Smooth muscle cell (in vitro differentiated cells): ENCODE data around the gene GSE1. TPM values are rescaled to one million over a fixed set of nuclear protein-coding genes. Genes with fewer than 3 reads are reported as not detected.
"Not testable (repeated sequence)": the region's sequence is repeated elsewhere in the genome, so short reads cannot be mapped to it uniquely, and the experiment has no call there.

Experiments
- DNase-seq: peaks from one replicate; lab custom pipeline; 2025; ENCODE audit not compliant: unreplicated experiment; lab: John Stamatoyannopoulos, UW
- H2AFZ ChIP-seq: fragments of 200-600 bp; sonication (generic); 2 replicates; pipeline ENCODE4 v1.6.0; 2016; ENCODE audit warnings: antibody characterized with exemption, low read depth, mild to moderate bottlenecking
- H3F3A ChIP-seq: fragments of 200-600 bp; sonication (generic); 2 replicates; pipeline ENCODE4 v1.6.0; 2017; ENCODE audit warnings: antibody characterized with exemption, low read depth
- H3K27ac ChIP-seq: fragments of 200-600 bp; sonication (generic); 2 replicates; pipeline ENCODE4 v1.5.1; 2016; ENCODE audit warnings: low read depth, mild to moderate bottlenecking
- H3K27me3 ChIP-seq: fragments of 200-600 bp; sonication (generic); 2 replicates; pipeline ENCODE4 v1.6.1; 2016; ENCODE audit warnings: low read depth, mild to moderate bottlenecking
- H3K36me3 ChIP-seq: fragments of 200-600 bp; sonication (generic); 2 replicates; pipeline ENCODE4 v1.5.1; 2016; ENCODE audit warnings: low read depth
- H3K4me1 ChIP-seq: fragments of 200-600 bp; sonication (generic); 2 replicates; pipeline ENCODE4 v1.5.1; 2016; ENCODE audit warnings: low read depth
- H3K4me2 ChIP-seq: fragments of 200-600 bp; sonication (generic); 2 replicates; pipeline ENCODE4 v1.6.0; 2016; ENCODE audit warnings: mild to moderate bottlenecking
- H3K4me3 ChIP-seq: fragments of 200-600 bp; sonication (generic); 2 replicates; pipeline ENCODE4 v1.5.1; 2016; ENCODE audit warnings: mild to moderate bottlenecking
- H3K79me2 ChIP-seq: fragments of 200-600 bp; sonication (generic); 2 replicates; pipeline ENCODE4 v1.6.0; 2016; ENCODE audit warnings: low read depth, mild to moderate bottlenecking
- H3K9ac ChIP-seq: fragments of 200-600 bp; sonication (generic); 2 replicates; pipeline ENCODE4 v1.6.0; 2016; ENCODE audit warnings: low read depth
- H3K9me3 ChIP-seq: fragments of 200-600 bp; sonication (generic); replicated peaks from 2 replicates; pipeline ENCODE4 v1.5.1; 2016; ENCODE audit warnings: low read depth
- H4K20me1 ChIP-seq: fragments of 200-600 bp; sonication (generic); 2 replicates; pipeline ENCODE4 v1.6.0; 2016; ENCODE audit warnings: low read depth
- WGBS: methylation state at CpG from one replicate; pipeline ENCODE4 v1.1.7; 2016; ENCODE audit warnings: low lambda C conversion rate; 5-methylcytosine and 5-hydroxymethylcytosine counted together
- polyA plus RNA-seq: library from polyadenylated mRNA; unstranded; fragments of >200 nt; fragmentation: Nextera tagmentation; extraction: Ambion mirVana; gene quantifications from 2 replicates; pipeline ENCODE4 v1.2.1, GENCODE V29; 2016
- total RNA-seq: library from RNA; depleted of rRNA; stranded (reverse); fragments of >200 nt; gene quantifications from 2 replicates; pipeline ENCODE4 v1.2.3, GENCODE V29; 2014
- TF ChIP-seq, protein P1 (sequence below): fragments of 200-600 bp; sonication (generic); IDR thresholded peaks from 2 replicates; pipeline ENCODE4 v1.5.1; 2017; ENCODE audit warnings: borderline replicate concordance, mild to moderate bottlenecking, antibody characterized with exemption; ENCODE audit not compliant: insufficient read depth, poor library complexity, severe bottlenecking

The GSE1 gene
- total and polyA plus RNA-seq, 2 experiments from 2014 or later = 13.6 to 27.7 TPM

DNA sequence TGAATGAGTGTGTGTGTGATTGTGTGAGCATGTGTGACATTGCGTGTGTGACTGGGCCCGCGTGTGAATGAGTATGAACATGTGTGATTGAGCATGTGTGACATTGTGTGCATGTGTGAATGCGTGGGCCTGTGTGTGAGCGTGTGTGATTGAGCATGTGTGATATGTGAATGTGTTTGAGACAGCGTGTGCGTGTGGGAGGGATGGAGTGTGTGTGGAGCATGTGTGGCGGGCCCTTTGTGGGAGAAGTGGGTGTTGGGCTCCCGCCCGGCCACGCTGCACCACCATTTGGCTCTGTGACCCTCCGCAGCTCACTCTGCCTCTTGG is 22.7 kb upstream of the GSE1 start:
- no peak for DNase-seq
- Histone ChIP-seq H3K27me3 (no peaks in the 10 kb centered on the region), H3K27ac (no peak overlapping the region), H3K79me2 (peaks cover 39% of the 10 kb centered on the region), H3K9ac (no peak overlapping the region), H3K9me3 (no peaks in the 10 kb centered on the region), H3K4me1 (peaks cover 26% of the 10 kb centered on the region), H3K36me3 (no peaks in the 10 kb centered on the region), H2AFZ (no peak overlapping the region), H4K20me1 (peaks cover 88% of the 10 kb centered on the region), H3F3A (no peaks in the 10 kb centered on the region), H3K4me3 (no peak overlapping the region), H3K4me2 (no peak overlapping the region)
- TF ChIP-seq, protein P1, sequence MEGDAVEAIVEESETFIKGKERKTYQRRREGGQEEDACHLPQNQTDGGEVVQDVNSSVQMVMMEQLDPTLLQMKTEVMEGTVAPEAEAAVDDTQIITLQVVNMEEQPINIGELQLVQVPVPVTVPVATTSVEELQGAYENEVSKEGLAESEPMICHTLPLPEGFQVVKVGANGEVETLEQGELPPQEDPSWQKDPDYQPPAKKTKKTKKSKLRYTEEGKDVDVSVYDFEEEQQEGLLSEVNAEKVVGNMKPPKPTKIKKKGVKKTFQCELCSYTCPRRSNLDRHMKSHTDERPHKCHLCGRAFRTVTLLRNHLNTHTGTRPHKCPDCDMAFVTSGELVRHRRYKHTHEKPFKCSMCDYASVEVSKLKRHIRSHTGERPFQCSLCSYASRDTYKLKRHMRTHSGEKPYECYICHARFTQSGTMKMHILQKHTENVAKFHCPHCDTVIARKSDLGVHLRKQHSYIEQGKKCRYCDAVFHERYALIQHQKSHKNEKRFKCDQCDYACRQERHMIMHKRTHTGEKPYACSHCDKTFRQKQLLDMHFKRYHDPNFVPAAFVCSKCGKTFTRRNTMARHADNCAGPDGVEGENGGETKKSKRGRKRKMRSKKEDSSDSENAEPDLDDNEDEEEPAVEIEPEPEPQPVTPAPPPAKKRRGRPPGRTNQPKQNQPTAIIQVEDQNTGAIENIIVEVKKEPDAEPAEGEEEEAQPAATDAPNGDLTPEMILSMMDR = no peak
- 98% methylated on average over 9 of the region's 12 CpGs for WGBS

DNA sequence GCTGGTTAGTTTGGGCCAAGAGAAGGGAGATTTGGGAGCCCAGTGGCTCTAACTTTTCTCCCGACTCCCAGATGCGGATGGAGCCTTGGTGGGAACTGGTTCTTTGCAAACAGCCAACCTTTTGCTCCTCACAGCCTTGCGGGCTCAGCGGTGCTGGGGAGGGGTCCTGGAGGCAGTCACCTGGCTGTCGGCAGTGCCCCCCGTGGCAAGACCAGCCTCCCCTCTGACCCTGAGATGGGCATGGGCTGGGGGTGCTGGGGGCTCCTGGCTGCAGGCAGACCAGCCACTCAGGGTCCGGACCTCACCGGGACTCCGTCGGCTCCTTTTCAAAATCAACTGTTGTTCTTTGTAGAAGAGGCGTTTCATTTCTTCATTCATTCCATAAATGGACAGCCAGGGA is 21.7 kb upstream of the GSE1 start:
- peaks cover 26% of the 10 kb centered on the region for H3K4me1 ChIP-seq
- DNase-seq = no peak
- peaks cover 85% of the 10 kb centered on the region for H4K20me1 ChIP-seq
- WGBS = 83% methylated on average over 11 of the region's 11 CpGs
- H3K4me2 ChIP-seq = no peak overlapping the region
- no peaks in the 10 kb centered on the region for H3F3A ChIP-seq
- H3K9ac ChIP-seq = no peak overlapping the region
- peaks cover 36% of the 10 kb centered on the region for H3K79me2 ChIP-seq
- no peak overlapping the region for H3K4me3 ChIP-seq
- TF ChIP-seq, protein P1 = no peak
- no peaks in the 10 kb centered on the region for H3K9me3 ChIP-seq
- H3K36me3 ChIP-seq = no peaks in the 10 kb centered on the region
- no peak overlapping the region for H2AFZ ChIP-seq
- no peaks in the 10 kb centered on the region for H3K27me3 ChIP-seq
- no peak overlapping the region for H3K27ac ChIP-seq

DNA sequence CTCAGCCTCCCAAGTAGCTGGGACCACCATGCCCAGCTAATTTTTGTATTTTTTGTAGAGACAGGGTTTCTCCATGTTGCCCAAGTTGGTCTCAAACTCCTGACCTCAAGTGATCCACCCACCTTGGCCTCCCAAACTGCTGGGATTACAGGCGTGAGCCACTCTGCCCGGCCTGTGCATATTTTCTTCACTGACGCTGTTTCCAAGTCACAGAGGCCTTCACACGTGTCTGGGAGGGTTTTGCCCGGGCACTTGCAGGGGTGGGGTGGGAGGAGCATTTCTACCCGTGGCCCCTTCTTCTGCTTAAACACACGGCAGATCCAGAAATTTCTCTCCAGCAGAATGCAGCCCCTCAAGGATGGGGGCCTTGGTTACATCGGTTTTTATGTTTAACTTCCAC is 20.8 kb upstream of the GSE1 start:
- DNase-seq, H3K36me3 ChIP-seq, H3K27me3 ChIP-seq, H3K9me3 ChIP-seq, H2AFZ ChIP-seq, H3K4me3 ChIP-seq, H3K9ac ChIP-seq, H3K4me2 ChIP-seq, H3F3A ChIP-seq, H3K27ac ChIP-seq: not testable (repeated sequence)
- Histone ChIP-seq H4K20me1 (peaks cover 83% of the 10 kb centered on the region), H3K4me1 (peaks cover 26% of the 10 kb centered on the region), H3K79me2 (peaks cover 32% of the 10 kb centered on the region)
- 59% methylated on average over 8 of the region's 8 CpGs for WGBS

DNA sequence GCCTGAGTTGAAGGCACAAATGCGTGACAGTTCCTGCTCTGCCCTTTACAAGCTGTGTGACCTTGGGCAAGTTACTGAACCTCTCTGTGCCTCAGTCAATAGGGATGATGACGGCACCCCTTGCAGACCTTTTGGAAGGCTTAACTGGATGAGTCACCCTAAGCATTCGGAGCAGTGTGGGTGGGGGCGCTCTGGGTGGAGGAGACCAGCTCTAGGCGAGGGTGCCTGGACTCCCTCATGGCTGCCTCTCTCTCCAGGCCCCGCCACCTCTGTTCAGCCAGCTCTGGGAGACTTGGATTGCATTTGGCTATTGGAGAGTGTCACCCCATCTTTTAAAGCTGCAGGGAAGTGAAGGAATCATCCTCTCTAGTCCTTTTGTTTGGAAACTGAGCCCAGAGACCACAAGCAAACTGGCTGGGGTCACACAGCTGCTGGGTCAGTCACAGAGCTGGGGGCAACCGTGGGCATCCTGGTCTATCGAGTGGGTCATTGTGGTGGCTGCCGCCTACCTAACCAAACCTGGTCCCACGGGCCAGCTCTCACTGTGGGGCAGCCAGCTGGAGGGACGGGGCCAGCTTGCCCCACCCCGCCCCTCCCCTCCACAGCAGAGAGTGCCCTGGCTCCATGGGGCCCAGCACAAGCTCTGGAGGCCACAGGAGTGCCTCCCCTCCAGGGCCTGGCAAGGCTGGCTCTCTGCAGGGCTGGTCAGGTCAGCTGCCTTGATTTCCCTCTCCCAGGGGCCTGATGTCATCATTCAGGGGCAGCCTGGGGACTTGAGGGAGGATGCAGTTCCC is 20.2 kb upstream of the GSE1 start:
- Histone ChIP-seq H3K27ac (no peak overlapping the region), H2AFZ (no peak overlapping the region), H3K4me3 (no peak overlapping the region), H3K9me3 (no peaks in the 10 kb centered on the region), H3K27me3 (no peaks in the 10 kb centered on the region), H3F3A (no peaks in the 10 kb centered on the region), H3K36me3 (no peaks in the 10 kb centered on the region), H3K4me2 (no peak overlapping the region), H3K9ac (no peak overlapping the region), H3K4me1 (peaks cover 26% of the 10 kb centered on the region), H4K20me1 (peaks cover 83% of the 10 kb centered on the region), H3K79me2 (peaks cover 29% of the 10 kb centered on the region)
- TF ChIP-seq, protein P1 = no peak
- WGBS = 63% methylated on average over 12 of the region's 12 CpGs
- no peak for DNase-seq
